ENCODE data around the gene ENOPH1.
"Not testable (repeated sequence)": the region's sequence is repeated elsewhere in the genome, so short reads cannot be mapped to it uniquely, and the experiment has no call there.

ENOPH1 gene

DNA sequence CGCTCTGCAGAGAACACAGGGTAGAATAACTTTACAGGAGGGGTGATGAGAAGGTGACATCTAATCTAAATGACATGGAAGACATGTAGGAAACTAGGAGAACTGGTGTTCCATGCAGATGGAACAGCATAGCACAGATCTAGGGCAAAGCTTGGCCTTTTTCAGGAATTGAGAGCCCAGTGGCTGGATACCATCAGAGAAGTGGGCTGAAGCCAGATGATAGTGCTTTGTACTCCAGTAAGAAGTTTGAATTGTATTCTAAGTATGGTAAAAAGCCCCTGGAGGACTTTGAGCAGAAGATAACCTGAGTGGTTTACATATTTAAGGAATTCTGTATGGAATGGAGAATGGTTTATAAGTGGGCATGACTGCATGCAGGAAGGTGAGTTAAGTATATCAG is 32.8 kb downstream of the ENOPH1 start:
- Histone ChIP-seq H2BK120ac (ENCODE audit: low read depth, low read length) (no peak overlapping the region), H2AFZ (ENCODE audit: low read depth, low read length) (no peak overlapping the region), H3K9me3 (ENCODE audit: control insufficient read depth, low read length) (no peaks in the 10 kb centered on the region), H2BK12ac (ENCODE audit: low read length in 2 of 2) (no peak overlapping the region), H3K27me3 (ENCODE audit: control insufficient read depth in 1 of 2, insufficient read depth in 1 of 2, low read length in 2 of 2) (no peaks in the 10 kb centered on the region), H3K4me1 (ENCODE audit: control insufficient read depth, insufficient read depth, low read depth, low read length) (no peaks in the 10 kb centered on the region), H3K4me2 (ENCODE audit: low read length, poor library complexity, severe bottlenecking) (no peak overlapping the region), H3K23ac (ENCODE audit: low read length in 2 of 2) (no peak overlapping the region), H4K91ac (ENCODE audit: low read length) (no peak overlapping the region), H2BK15ac (ENCODE audit: low read depth, poor library complexity, severe bottlenecking) (no peak overlapping the region), H3K36me3 (ENCODE audit: control insufficient read depth in 1 of 2, insufficient read depth in 2 of 2, low read depth in 1 of 2, low read length in 2 of 2) (peaks cover 13 to 38% of the 10 kb centered on the region in 2 experiments), H3K4ac (ENCODE audit: low read depth in 1 of 2, low read length in 2 of 2) (no peak overlapping the region), H2BK5ac (ENCODE audit: low read depth, low read length, poor library complexity, severe bottlenecking) (no peak overlapping the region), H3K18ac (ENCODE audit: low read depth in 1 of 2, low read length in 2 of 2) (no peak overlapping the region), H2AK5ac (ENCODE audit: low read length, severe bottlenecking) (no peak overlapping the region), H3K14ac (ENCODE audit: low read length in 2 of 2) (no peak overlapping the region), H3K4me3 (ENCODE audit: insufficient read depth in 1 of 2, low read depth in 1 of 2, low read length in 2 of 2) (no peak overlapping the region), H4K8ac (ENCODE audit: low read length) (no peak overlapping the region), H3K79me1 (replicated peaks; ENCODE audit: low read length, poor library complexity, severe bottlenecking) (peaks cover 3% of the 10 kb centered on the region), H3K27ac (ENCODE audit: low read length, poor library complexity, severe bottlenecking) (no peak overlapping the region), H3K9ac (ENCODE audit: low read length) (no peak overlapping the region)
- WGBS: 97% methylated on average over 1 of the region's 1 CpG
- DNase-seq: no peak

DNA sequence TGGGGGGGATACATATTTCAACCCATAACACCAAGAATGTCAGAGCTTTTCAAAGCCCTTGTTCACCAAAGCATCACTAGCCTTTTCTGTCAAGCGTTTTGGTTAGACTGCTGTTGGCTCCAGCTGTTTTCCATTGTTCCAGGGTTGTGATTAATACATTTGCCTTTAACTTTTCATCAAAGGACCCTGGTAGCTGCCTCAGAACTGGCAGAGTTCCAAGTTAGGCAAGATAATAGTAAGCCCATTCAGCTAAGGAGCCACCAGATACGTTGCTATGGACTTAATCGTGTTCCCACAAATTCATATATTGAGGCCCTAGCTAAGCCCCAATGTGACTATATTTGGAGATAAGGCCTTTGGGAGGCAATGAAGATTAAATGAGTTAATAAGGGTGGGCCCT is 37.1 kb downstream of the ENOPH1 start:
- no peak overlapping the region for H4K91ac ChIP-seq (ENCODE audit: low read length)
- H2BK15ac ChIP-seq (ENCODE audit: low read depth, poor library complexity, severe bottlenecking): no peak overlapping the region
- H3K14ac ChIP-seq (ENCODE audit: low read length in 2 of 2): no peak overlapping the region
- DNase-seq: no peak
- H3K9ac ChIP-seq (ENCODE audit: low read length): no peak overlapping the region
- H3K4me2 ChIP-seq (ENCODE audit: low read length, poor library complexity, severe bottlenecking): no peak overlapping the region
- no peak overlapping the region for H2BK120ac ChIP-seq (ENCODE audit: low read depth, low read length)
- no peak overlapping the region for H3K27ac ChIP-seq (ENCODE audit: low read length, poor library complexity, severe bottlenecking)
- no peak overlapping the region for H2AK5ac ChIP-seq (ENCODE audit: low read length, severe bottlenecking)
- no peaks in the 10 kb centered on the region for H3K9me3 ChIP-seq (ENCODE audit: control insufficient read depth, low read length)
- WGBS: 40% methylated on average over 2 of the region's 3 CpGs
- H3K4me3 ChIP-seq (ENCODE audit: insufficient read depth in 1 of 2, low read depth in 1 of 2, low read length in 2 of 2): no peak overlapping the region
- no peak overlapping the region for H4K8ac ChIP-seq (ENCODE audit: low read length)
- H3K18ac ChIP-seq (ENCODE audit: low read depth in 1 of 2, low read length in 2 of 2): no peak overlapping the region
- no peak overlapping the region for H2AFZ ChIP-seq (ENCODE audit: low read depth, low read length)
- H3K27me3 ChIP-seq (ENCODE audit: control insufficient read depth in 1 of 2, insufficient read depth in 1 of 2, low read length in 2 of 2): no peaks in the 10 kb centered on the region
- no peaks in the 10 kb centered on the region for H3K4me1 ChIP-seq (ENCODE audit: control insufficient read depth, insufficient read depth, low read depth, low read length)
- no peaks in the 10 kb centered on the region for H3K79me1 ChIP-seq (replicated peaks; ENCODE audit: low read length, poor library complexity, severe bottlenecking)
- no peak overlapping the region for H2BK12ac ChIP-seq (ENCODE audit: low read length in 2 of 2)
- peaks cover 4 to 12% of the 10 kb centered on the region in 2 experiments for H3K36me3 ChIP-seq (ENCODE audit: control insufficient read depth in 1 of 2, insufficient read depth in 2 of 2, low read depth in 1 of 2, low read length in 2 of 2)
- H2BK5ac ChIP-seq (ENCODE audit: low read depth, low read length, poor library complexity, severe bottlenecking): no peak overlapping the region
- H3K4ac ChIP-seq (ENCODE audit: low read depth in 1 of 2, low read length in 2 of 2): no peak overlapping the region
- no peak overlapping the region for H3K23ac ChIP-seq (ENCODE audit: low read length in 2 of 2)

DNA sequence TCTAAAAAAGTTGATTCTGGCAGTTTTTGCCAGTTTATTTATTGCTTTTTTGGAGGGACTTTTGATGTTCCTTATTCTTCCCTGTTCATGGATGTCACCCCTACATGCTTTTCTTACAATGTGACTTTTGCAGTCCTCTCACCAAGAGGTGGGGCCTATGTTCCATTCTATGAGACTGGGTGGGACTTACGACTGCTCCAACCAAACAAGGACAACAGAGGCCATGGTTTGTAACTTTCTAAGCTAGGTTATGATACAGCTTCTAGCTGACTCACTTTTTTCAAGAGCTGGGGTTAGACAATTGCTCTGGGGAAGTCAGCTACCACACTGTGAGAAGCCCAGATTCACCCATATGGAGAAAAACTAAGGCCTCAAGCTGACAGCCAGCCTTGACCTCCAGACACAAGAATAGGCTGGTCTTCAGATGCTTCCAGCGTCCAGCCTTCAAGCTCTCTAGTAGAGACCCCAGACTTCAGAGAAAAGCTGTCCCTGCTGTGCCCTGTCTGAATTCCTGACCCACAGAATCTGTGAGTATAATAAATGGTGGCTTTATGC is 39.5 kb downstream of the ENOPH1 start:
- Histone ChIP-seq H3K36me3 (ENCODE audit: control insufficient read depth in 1 of 2, insufficient read depth in 2 of 2, low read depth in 1 of 2, low read length in 2 of 2) (peaks cover 3 to 4% of the 10 kb centered on the region in 2 experiments), H2BK12ac (ENCODE audit: low read length in 2 of 2) (no peak overlapping the region), H3K9me3 (ENCODE audit: control insufficient read depth, low read length) (no peaks in the 10 kb centered on the region), H3K79me1 (replicated peaks; ENCODE audit: low read length, poor library complexity, severe bottlenecking) (no peaks in the 10 kb centered on the region), H3K27ac (ENCODE audit: low read length, poor library complexity, severe bottlenecking) (no peak overlapping the region), H3K4me2 (ENCODE audit: low read length, poor library complexity, severe bottlenecking) (no peak overlapping the region), H3K9ac (ENCODE audit: low read length) (peak overlapping the region; percentile 27), H3K14ac (ENCODE audit: low read length in 2 of 2) (no peak overlapping the region), H3K4me3 (ENCODE audit: insufficient read depth in 1 of 2, low read depth in 1 of 2, low read length in 2 of 2) (no peak overlapping the region), H3K23ac (ENCODE audit: low read length in 2 of 2) (no peak overlapping the region), H4K91ac (ENCODE audit: low read length) (no peak overlapping the region), H3K4ac (ENCODE audit: low read depth in 1 of 2, low read length in 2 of 2) (no peak overlapping the region), H3K18ac (ENCODE audit: low read depth in 1 of 2, low read length in 2 of 2) (no peak overlapping the region), H2AK5ac (ENCODE audit: low read length, severe bottlenecking) (no peak overlapping the region), H3K27me3 (ENCODE audit: control insufficient read depth in 1 of 2, insufficient read depth in 1 of 2, low read length in 2 of 2) (no peaks in the 10 kb centered on the region), H2AFZ (ENCODE audit: low read depth, low read length) (no peak overlapping the region), H2BK15ac (ENCODE audit: low read depth, poor library complexity, severe bottlenecking) (no peak overlapping the region), H2BK120ac (ENCODE audit: low read depth, low read length) (no peak overlapping the region), H3K4me1 (ENCODE audit: control insufficient read depth, insufficient read depth, low read depth, low read length) (no peaks in the 10 kb centered on the region), H4K8ac (ENCODE audit: low read length) (no peak overlapping the region), H2BK5ac (ENCODE audit: low read depth, low read length, poor library complexity, severe bottlenecking) (no peak overlapping the region)
- peak; percentile 62 for DNase-seq
- WGBS: 100% methylated on average over 1 of the region's 2 CpGs

DNA sequence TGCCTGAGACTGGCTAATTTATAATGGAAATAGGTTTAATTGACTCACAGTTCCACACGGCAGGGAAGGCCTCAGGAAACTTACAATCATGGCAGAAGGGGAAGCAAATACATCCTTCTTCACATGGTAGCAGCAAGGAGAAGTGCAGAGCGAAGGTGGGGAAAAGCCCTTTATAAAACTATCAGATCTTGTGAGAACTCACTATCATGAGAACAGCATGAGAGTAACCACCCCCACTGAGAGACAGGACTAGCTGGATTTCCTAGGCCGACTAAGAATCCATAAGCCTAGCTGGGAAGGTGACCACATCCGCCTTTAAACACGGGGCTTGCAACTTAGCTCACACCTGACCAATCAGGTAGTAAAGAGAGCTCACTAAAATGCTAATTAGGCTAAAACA is 42.7 kb downstream of the ENOPH1 start:
- not testable (repeated sequence) for H2BK15ac ChIP-seq (ENCODE audit: low read depth, poor library complexity, severe bottlenecking); H3K18ac ChIP-seq (ENCODE audit: low read depth in 1 of 2, low read length in 2 of 2); H4K91ac ChIP-seq (ENCODE audit: low read length); H3K79me1 ChIP-seq (replicated peaks; ENCODE audit: low read length, poor library complexity, severe bottlenecking); H2AFZ ChIP-seq (ENCODE audit: low read depth, low read length); H3K4me1 ChIP-seq (ENCODE audit: control insufficient read depth, insufficient read depth, low read depth, low read length); H3K36me3 ChIP-seq (ENCODE audit: control insufficient read depth in 1 of 2, insufficient read depth in 2 of 2, low read depth in 1 of 2, low read length in 2 of 2); H3K9me3 ChIP-seq (ENCODE audit: control insufficient read depth, low read length); H2BK5ac ChIP-seq (ENCODE audit: low read depth, low read length, poor library complexity, severe bottlenecking); H2BK120ac ChIP-seq (ENCODE audit: low read depth, low read length); H3K4me2 ChIP-seq (ENCODE audit: low read length, poor library complexity, severe bottlenecking); H3K14ac ChIP-seq (ENCODE audit: low read length in 2 of 2); H3K4me3 ChIP-seq (ENCODE audit: insufficient read depth in 1 of 2, low read depth in 1 of 2, low read length in 2 of 2); DNase-seq; H3K4ac ChIP-seq (ENCODE audit: low read depth in 1 of 2, low read length in 2 of 2); H3K27me3 ChIP-seq (ENCODE audit: control insufficient read depth in 1 of 2, insufficient read depth in 1 of 2, low read length in 2 of 2); H2BK12ac ChIP-seq (ENCODE audit: low read length in 2 of 2); H3K9ac ChIP-seq (ENCODE audit: low read length); H4K8ac ChIP-seq (ENCODE audit: low read length); H2AK5ac ChIP-seq (ENCODE audit: low read length, severe bottlenecking); H3K27ac ChIP-seq (ENCODE audit: low read length, poor library complexity, severe bottlenecking); H3K23ac ChIP-seq (ENCODE audit: low read length in 2 of 2)
- 50% methylated on average over 2 of the region's 5 CpGs for WGBS

Data from mesenchymal stem cell (in vitro differentiated cells and primary cell).